ENCODE results near the gene PPA2.

The PPA2 gene

DNA sequence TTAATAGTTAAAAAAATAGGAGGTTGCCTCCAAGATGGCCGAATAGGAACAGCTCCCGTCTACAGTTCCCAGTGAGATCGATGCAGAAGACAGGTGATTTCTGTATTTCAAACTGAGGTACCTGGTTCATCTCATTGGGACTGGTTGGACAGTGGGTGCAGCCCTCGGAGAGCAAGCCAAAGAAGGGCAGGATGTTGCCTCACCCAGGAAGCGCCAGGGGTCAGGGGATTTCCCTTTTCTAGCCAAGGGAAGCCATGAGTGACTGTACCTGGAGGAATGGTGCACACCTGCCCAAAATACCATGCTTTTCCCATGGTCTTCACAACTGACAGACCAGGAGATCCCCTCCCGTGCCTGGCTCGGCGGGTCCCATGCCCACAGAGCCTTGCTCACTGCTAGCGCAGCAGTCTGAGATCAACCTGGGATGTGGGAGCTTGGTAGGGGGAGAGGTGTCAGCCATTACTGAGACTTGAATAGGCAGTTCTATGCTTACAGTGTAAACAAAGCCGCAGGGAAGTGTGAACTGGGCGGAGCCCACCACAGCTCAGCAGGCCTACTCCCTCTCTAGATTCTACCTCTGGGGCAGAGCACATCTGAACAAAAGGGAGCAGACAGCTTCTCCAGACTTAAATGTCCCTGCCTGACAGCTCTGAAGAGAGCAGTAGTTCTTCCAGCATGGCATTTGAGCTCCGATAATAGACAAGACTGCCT lies 47.5 kb downstream of the PPA2 start (continued):
- TF ChIP-seq, protein P1, sequence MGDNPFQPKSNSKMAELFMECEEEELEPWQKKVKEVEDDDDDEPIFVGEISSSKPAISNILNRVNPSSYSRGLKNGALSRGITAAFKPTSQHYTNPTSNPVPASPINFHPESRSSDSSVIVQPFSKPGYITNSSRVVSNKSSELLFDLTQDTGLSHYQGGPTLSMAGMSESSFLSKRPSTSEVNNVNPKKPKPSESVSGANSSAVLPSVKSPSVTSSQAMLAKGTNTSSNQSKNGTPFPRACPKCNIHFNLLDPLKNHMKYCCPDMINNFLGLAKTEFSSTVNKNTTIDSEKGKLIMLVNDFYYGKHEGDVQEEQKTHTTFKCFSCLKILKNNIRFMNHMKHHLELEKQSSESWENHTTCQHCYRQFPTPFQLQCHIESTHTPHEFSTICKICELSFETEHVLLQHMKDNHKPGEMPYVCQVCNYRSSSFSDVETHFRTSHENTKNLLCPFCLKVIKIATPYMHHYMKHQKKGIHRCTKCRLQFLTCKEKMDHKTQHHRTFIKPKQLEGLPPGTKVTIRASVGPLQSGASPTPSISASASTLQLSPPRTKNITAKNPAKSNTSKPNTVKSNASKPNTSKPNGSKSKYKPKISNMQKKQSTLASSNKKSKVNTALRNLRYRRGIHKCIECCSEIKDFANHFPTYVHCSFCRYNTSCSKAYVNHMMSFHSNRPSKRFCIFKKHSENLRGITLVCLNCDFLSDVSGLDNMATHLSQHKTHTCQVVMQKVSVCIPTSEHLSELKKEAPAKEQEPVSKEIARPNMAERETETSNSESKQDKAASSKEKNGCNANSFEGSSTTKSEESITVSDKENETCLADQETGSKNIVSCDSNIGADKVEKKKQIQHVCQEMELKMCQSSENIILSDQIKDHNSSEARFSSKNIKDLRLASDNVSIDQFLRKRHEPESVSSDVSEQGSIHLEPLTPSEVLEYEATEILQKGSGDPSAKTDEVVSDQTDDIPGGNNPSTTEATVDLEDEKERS (tag by site-specific recombination; IDR thresholded peaks at IDR 0.05), result no peak
- TF ChIP-seq ZNF404 (tag by site-specific recombination; IDR thresholded peaks at IDR 0.05), result no peak
- TF ChIP-seq ZNF585B (tag by site-specific recombination; IDR thresholded peaks at IDR 0.05), result no peak

DNA sequence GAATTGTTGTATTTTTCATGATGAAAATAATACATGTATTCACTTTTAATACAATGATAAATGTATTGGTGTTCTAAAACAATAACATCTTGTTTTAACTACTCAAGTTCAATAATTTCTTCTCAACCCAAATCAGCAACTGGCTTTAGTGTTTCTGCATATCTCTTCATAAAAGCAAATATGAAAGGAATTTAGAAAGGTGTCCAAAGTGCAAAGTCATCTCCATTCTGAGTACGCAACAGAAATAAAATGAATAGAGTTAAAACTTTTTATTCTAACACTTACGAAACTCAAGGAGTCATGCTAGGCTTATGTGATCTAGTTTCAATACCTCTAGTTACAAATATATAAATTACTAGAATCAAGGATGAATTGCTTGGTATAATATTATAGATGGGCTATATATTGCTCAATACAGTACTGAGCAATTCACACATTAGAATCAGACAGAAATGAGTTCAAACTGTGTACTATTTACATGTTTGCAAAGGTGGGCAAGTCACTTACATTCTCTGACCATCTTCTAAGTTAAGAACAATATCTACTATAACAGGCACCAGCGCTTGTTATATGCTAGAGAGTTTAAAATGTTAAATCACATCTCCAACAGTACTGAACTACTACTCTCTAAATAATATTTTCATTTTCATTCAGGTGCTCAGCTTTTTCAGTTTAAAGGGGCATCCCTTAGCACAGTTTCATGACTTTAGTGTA lies 51.5 kb downstream of the PPA2 start:
- TF ChIP-seq, protein P2, sequence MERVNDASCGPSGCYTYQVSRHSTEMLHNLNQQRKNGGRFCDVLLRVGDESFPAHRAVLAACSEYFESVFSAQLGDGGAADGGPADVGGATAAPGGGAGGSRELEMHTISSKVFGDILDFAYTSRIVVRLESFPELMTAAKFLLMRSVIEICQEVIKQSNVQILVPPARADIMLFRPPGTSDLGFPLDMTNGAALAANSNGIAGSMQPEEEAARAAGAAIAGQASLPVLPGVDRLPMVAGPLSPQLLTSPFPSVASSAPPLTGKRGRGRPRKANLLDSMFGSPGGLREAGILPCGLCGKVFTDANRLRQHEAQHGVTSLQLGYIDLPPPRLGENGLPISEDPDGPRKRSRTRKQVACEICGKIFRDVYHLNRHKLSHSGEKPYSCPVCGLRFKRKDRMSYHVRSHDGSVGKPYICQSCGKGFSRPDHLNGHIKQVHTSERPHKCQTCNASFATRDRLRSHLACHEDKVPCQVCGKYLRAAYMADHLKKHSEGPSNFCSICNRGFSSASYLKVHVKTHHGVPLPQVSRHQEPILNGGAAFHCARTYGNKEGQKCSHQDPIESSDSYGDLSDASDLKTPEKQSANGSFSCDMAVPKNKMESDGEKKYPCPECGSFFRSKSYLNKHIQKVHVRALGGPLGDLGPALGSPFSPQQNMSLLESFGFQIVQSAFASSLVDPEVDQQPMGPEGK (tag by site-specific recombination; IDR thresholded peaks at IDR 0.05), result no peak
- no peaks in the 10 kb centered on the region for H3K9me3 ChIP-seq (ENCODE audit: control insufficient read depth, insufficient read depth, low read depth, low read length)
- no peak overlapping the region for H3K4me3 ChIP-seq (ENCODE audit: low read depth, low read length)
- POLR2A ChIA-PET, result no interaction called here
- no peak overlapping the region for H3K27ac ChIP-seq (ENCODE audit: extremely low read depth, low read depth, low read length)
- peaks cover 0 to 17% of the 10 kb centered on the region in 2 experiments; a peak in 1 of 3 replicates for H3K36me3 ChIP-seq (ENCODE audit: control insufficient read depth in 2 of 2, insufficient read depth in 1 of 2, low read length in 2 of 2)
- CTCF ChIA-PET, result no interaction called here
- no peaks in the 10 kb centered on the region for H3K4me1 ChIP-seq (ENCODE audit: control insufficient read depth, insufficient read depth, low read length)

DNA sequence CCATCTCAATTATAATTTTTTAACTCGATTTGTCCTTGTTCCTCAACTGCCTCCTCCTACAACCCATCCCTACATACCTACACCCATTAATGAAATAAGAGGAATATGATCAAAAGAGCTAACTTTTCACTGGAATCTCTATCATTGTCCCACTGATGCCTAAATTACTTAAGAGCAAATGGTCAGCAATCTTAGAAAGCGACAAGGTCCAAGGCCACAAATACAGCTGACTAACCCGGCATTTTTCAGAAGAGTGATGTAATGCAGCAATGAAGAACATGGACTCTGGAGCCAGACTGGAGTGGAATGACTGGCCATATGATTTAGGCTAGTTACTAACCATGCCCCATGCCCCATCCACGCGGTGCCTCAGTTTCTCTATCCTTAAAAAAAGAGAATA lies 56.2 kb downstream of the PPA2 start:
- Histone ChIP-seq H3K4me3 (ENCODE audit: low read depth, low read length) (no peak overlapping the region), H3K4me1 (ENCODE audit: control insufficient read depth, insufficient read depth, low read length) (no peaks in the 10 kb centered on the region), H3K9me3 (ENCODE audit: control insufficient read depth, insufficient read depth, low read depth, low read length) (no peaks in the 10 kb centered on the region), H3K27ac (ENCODE audit: extremely low read depth, low read depth, low read length) (no peak overlapping the region), H3K36me3 (ENCODE audit: control insufficient read depth in 2 of 2, insufficient read depth in 1 of 2, low read length in 2 of 2) (peaks cover 0 to 9% of the 10 kb centered on the region in 2 experiments; a peak in 1 of 3 replicates)
- TF ChIP-seq ZNF221 (tag by site-specific recombination; IDR thresholded peaks at IDR 0.05; ENCODE audit: borderline replicate concordance) (no peak), TCF7L2 (IDR thresholded peaks at IDR 0.05; ENCODE audit: borderline replicate concordance, low read depth, low read length) (no peak), ZNF114 (tag by site-specific recombination; IDR thresholded peaks at IDR 0.05) (no peak), ZBTB8A (tag by site-specific recombination; IDR thresholded peaks at IDR 0.05) (no peak), BCL11B (tag by site-specific recombination; IDR thresholded peaks at IDR 0.05; ENCODE audit: low read depth) (no peak), SETDB1 (IDR thresholded peaks at IDR 0.05; ENCODE audit: insufficient read length, low read length) (no peak), ZNF48 (tag by site-specific recombination; IDR thresholded peaks at IDR 0.05) (no peak), KLF10 (tag by site-specific recombination; IDR thresholded peaks at IDR 0.05) (no peak), ZNF292 (tag by site-specific recombination; IDR thresholded peaks at IDR 0.05; ENCODE audit: borderline replicate concordance, low read depth) (no peak)
- POLR2A ChIA-PET, result no interaction called here
- CTCF ChIA-PET, result no interaction called here

DNA sequence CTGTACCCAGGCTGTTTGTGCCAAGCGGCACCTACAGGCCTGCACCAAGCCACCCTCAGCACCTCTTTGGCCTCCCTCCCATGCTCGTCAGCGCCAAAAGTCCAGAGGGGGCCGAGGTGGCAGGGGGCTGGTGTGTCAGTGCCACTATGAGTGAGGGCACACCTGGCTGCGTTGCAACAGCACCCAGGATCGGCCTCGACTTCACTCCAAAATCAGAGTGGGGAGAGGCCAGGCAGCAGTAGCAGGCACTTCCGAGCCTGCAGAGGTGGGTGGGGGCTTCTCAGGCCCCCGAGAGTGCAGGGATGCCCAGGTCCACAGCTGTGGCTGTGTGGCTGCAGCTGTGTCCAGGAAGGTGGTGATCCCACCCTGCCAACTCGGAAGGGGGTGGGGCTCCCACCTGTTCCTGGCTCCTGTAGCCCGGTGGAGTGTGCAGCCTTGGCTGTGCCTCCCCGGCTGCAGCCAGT lies 58.5 kb downstream of the PPA2 start:
- Histone ChIP-seq H3K36me3 (ENCODE audit: control insufficient read depth in 2 of 2, insufficient read depth in 1 of 2, low read length in 2 of 2) (peaks cover 0 to 6% of the 10 kb centered on the region in 2 experiments; a peak in 1 of 3 replicates), H3K9me3 (ENCODE audit: control insufficient read depth, insufficient read depth, low read depth, low read length) (no peaks in the 10 kb centered on the region), H3K4me3 (ENCODE audit: low read depth, low read length) (no peak overlapping the region), H3K4me1 (ENCODE audit: control insufficient read depth, insufficient read depth, low read length) (no peaks in the 10 kb centered on the region), H3K27ac (ENCODE audit: extremely low read depth, low read depth, low read length) (no peak overlapping the region)
- CTCF ChIA-PET, result no interaction called here
- POLR2A ChIA-PET, result no interaction called here
- TF ChIP-seq ZNF654 (tag by site-specific recombination; IDR thresholded peaks at IDR 0.05; ENCODE audit: low read depth), result no peak
- TF ChIP-seq, protein P3, sequence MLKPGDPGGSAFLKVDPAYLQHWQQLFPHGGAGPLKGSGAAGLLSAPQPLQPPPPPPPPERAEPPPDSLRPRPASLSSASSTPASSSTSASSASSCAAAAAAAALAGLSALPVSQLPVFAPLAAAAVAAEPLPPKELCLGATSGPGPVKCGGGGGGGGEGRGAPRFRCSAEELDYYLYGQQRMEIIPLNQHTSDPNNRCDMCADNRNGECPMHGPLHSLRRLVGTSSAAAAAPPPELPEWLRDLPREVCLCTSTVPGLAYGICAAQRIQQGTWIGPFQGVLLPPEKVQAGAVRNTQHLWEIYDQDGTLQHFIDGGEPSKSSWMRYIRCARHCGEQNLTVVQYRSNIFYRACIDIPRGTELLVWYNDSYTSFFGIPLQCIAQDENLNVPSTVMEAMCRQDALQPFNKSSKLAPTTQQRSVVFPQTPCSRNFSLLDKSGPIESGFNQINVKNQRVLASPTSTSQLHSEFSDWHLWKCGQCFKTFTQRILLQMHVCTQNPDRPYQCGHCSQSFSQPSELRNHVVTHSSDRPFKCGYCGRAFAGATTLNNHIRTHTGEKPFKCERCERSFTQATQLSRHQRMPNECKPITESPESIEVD (tag by site-specific recombination; IDR thresholded peaks at IDR 0.05), result no peak
- no peak for TF ChIP-seq ZNF350 (tag by site-specific recombination; IDR thresholded peaks at IDR 0.05)
- TF ChIP-seq, protein P4, sequence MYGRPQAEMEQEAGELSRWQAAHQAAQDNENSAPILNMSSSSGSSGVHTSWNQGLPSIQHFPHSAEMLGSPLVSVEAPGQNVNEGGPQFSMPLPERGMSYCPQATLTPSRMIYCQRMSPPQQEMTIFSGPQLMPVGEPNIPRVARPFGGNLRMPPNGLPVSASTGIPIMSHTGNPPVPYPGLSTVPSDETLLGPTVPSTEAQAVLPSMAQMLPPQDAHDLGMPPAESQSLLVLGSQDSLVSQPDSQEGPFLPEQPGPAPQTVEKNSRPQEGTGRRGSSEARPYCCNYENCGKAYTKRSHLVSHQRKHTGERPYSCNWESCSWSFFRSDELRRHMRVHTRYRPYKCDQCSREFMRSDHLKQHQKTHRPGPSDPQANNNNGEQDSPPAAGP (tag by site-specific recombination; IDR thresholded peaks at IDR 0.05), result no peak
- TF ChIP-seq ZNF549 (tag by site-specific recombination; IDR thresholded peaks at IDR 0.05), result no peak
- TF ChIP-seq ZNF837 (tag by site-specific recombination; IDR thresholded peaks at IDR 0.05), result no peak
